ENCODE data around the gene GTF2F1.
"Not testable (repeated sequence)": the region's sequence is repeated elsewhere in the genome, so short reads cannot be mapped to it uniquely, and the experiment has no call there.

GTF2F1 gene

DNA sequence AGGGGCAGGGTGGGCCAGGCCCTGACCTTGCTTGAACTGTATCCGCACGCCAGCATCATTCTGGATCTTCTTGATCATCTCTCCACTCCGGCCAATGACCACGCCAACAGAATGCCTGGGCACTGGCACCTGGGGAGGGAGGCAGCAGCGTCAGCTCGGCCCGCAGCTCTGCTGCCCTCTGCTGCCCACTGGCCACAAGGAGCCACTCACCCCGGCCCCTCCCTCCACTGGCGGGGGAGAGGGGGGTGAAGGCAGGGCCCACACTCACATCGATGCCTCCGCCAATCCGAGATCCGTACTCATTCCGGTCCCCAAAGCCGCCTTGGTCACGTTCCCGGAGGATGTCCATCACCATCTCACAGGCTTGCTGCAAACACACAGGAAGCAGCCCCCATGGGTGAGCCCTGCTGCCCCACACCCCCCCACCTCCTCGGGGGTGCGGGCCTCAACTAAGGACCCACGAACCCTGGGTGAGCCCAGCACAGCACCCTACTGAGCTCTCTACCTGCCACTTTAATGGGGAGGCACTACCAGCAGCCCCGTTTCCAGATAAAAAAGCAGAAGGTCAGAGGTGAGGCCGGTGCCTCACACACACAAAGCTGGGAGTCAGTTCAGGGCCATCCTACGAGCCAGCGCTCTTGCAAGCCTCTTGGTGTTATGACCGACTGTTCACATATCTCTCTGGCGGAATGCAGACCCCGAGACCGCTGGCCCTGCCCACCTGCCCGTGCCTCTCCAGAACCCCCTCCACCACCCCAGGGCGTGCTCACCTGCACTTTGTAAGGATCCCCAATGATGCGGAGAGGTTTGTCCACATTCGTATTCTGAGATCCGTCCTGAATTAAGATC, 25.0 kb upstream of the GTF2F1 start:
- DNase-seq (ENCODE audit: low spot score) = no peak

DNA sequence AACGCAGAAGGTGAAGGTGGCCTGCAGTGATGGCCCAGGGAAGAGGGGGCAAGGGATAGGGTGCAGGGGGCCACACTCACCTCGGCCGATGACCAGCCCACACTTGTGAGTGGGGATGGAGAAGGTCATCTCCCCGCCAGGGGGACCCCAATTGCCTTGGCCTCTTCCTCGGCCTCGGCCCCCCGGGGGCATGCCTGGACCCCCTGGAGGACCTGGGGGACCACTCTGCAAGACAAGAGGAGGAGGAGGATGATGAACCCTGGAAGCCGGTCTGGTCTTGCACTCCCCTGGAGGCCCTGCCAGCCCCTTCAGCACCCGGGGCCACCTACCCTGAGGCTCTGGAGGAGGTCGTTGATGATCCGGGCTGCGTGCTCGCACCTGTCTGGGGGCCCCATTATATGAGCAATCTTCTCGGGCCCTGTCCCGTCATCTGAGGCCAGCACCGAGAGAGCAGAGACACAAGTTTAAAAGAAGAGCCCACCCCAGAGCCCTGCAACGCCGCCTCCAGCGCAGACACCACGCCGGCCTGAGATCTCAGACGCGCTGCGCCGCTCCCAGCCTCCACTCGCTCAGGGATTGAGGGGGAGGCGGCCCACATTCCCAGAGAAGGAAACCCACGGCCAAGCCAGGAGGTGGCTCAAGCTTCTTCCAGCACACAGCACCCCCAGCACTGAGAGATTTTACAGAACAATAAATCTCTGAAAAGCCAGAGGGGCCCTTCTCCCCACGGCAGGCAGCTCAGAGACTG, 23.9 kb upstream of the GTF2F1 start:
- DNase-seq (ENCODE audit: low spot score) = no peak

- no peak for DNase-seq (ENCODE audit: low spot score)
Observed at GRCh38 chr19:6415591-6416190, 22.7 kb upstream of the GTF2F1 start.

DNA sequence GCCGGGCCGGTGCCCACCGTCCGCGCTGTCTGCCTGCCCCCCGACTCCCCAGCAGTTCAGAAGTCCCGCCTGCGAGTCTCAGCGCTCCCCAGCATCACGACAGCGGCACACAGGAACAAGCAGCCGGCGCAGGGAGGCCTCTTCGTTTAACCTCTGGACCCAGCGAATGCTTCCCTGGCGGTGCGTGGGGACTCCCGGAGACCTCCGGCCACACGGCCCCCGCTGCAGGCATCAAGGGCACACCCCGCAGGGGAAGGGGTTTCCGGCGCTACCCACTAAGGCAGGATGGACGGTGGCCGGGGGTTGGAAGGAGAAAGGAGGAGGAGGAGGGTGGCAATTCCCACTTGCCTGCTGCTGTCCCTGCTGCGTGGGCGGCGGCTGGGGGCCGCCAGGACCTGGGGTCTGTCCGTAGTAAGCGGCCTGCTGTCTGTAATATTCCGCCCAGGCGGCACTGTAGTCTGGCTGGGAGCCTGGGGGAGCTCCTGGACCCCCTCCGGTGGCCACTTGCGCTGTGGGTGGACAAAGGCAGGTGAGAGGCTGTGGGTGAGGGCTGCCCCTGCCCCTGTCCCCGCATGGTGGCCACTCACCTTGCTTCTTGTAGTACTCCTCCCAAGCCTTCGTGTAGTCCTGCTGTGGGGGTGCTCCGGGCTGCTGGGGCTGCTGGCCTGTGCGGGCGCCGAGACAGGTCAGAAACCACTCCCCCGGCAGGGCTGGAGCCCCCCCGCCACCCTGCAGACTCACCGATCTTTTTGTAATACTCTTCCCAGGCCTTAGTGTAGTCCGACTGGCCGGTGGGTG, 22.0 kb upstream of the GTF2F1 start:
- DNase-seq (ENCODE audit: low spot score) = no peak

DNA sequence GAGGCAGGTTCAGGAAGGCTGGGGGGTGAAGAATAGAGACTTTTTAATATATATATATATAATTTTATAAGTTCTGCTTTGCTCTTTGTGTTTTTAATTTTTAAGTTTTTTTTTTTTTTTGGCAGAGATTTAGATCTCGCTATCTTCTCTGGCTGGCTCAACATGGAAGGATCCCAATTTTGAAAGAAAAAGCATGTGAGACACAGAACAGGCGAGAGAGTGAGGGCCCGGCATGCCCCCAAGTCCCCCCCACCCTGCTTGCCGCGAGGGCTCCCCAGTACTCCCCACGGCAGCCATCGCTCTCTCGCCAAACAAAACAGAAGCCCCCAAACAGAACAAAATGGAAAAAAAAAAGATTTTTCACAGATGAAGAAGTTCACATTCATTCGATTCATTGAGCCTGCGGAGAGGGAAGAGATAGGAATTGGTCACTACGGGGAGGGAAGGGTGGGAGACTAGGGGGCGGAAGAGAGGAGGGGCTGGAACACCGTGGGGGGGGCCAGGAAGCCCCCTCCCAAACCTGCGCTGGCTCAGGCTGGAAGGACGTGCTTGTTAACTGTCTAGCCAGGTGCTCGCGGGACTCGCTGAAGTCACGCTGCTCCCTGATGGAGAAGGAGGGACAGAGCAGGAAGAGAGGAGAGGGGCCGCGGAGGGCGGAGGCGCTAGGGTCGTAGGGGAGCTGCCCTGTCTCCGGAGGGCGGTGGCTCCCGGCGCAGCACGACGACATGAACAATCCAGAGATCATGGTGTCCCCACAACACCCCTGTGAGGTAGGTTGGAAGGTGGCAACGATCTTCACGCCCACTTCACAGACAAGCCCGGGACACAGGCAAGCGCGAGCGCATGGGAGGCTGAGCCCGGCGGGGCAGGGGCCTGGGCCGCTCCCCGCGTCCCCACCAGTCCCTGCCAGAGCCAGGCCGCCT, 21.0 kb upstream of the GTF2F1 start:
- no peak for DNase-seq (ENCODE audit: low spot score)

DNA sequence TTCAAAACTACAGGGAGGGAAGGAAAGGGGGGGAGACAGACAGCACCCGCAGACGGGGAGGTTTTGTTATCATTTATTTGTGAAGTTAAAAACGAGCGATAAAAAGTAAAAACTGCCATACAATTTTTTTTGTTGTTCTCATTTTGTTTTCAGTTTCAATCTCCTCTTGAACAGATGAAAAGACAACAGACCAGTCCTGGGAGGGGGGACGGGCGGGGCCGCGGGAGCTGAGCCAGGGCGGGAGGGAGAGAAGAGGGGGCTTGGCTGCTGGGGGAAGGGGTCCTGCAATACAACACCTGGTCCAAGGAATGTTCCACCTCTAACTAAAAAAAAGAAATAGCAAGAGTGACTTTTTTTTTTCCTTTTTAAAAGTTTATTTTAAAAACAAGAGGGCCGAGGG, 20.3 kb upstream of the GTF2F1 start:
- no peak for DNase-seq (ENCODE audit: low spot score)

- DNase-seq (ENCODE audit: low spot score) = peak; percentile 45
Observed at GRCh38 chr19:6412447-6413091, 19.6 kb upstream of the GTF2F1 start.

DNA sequence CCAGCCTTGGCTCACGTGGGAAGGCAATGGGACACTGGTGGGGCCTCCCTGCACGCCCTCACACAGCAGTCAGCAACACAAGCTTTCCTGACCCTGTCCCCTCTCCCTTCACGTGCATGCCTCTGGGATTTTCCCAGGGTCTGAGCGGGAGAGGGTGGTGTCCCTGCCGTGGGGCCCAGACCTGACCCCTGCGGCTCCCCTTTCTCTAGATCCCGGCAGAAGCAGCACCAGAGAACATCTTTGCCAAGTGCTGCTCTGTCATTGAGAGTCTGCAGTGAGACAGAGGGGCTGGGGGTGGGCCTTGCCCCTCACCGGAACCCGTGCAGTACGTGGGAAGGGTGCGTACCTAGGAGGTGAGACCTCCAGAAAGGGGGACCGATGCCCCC, 19.1 kb upstream of the GTF2F1 start:
- no peak for DNase-seq (ENCODE audit: low spot score)

GRCh38 chr19:6409346-6409745, 16.4 kb upstream of the GTF2F1 start:
- DNase-seq (ENCODE audit: low spot score) = no peak

DNA sequence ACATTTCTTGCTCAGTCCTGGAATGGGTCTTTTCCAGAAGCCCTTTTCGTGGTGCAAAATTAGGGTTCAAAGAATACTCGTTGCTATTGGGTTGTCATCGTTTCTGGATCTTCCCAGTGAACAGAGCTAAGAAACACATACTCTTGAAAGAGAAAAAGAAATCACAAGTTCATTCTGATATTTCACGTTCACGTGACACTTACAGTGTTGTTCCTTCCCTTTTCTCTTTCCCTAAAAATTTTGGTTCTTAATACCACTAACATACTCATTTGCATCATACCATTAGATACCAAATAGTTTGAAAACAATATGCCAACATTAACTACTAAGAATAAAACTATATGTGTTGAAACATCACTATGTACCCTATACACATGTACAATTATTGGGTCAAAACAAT, 13.4 kb upstream of the GTF2F1 start:
- DNase-seq (ENCODE audit: low spot score) = no peak

DNA sequence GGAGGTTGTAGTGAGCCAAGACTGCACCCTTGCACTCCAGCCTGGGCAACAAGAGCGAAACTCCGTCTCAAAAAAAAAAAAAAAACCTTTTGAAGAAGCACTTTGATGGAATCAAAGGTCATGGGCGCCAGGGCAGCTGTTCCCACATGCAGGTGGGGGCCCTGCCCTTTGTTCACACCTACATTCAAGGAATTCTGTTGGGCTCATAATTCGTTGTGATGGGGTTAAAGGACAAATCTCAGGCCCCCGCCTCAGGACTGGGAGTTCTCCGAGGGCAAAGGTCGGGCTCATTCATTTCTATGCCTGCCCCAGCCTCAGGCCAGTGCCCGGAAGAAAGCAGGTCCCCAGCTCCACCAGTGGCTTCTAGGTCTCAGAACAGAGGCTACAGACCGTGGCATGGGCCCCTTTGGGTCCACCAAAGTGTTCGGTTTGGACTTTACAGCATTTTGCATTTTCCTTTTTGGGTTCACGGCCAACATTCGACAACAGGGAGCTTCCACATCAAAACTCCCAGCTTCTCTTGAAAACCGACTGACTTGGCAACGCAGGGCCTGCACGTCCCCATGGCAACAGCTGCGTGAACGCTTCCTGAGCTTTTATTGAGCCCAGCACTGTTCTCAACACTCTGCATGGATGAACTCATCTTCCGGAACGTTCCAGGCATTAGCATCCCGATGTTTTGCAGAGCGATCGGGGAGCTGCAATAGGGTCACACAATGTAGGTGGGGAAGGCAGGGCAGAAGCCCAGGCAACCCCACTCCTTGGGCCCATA, 10.1 kb upstream of the GTF2F1 start:
- no peak for DNase-seq (ENCODE audit: low spot score)

GRCh38 chr19:6402058-6402457, 9.1 kb upstream of the GTF2F1 start:
- DNase-seq (ENCODE audit: low spot score) = no peak

DNA sequence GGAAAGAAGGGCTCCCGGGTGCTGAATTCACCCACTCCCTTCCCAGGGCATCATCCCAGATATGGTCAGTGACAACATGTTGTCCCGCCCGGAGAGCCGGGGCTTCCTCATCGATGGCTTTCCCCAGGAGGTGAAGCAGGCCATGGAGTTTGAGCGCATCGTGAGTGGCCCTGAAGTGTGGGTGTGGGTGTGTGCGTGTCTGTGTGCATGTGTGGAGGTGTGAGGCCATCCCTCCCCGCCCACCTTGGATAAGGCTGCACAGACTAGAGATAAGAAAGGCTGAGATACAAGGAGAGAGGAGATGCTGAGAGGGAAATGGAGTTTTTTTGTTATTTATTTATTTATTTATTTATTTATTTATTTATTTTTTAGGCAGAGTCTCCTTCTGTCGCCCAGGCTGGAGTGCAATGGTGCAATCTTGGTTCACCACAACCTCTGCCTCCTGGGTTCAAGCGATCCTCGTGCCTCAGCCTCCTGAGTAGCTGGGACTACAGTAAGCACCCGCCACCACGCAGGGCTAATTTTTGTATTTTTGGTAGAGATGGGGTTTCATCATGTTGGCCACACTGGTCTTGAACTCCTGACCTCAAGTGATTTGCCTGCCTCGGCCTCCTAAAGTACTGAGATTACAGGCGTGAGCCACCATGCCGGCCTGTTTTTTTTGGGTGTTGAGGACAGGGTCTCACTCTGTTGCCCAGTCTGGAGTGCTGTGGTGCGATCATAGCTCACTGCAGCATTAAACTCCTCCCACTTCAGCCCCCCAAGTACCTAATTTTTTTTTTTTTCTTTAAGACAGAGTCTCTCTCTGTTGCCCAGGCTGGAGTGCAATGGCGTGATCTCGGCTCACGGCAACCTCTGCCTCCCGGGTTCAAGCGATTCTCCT, 7.3 kb upstream of the GTF2F1 start:
- DNase-seq (ENCODE audit: low spot score) = not testable (repeated sequence)

GRCh38 chr19:6396305-6396704, 3.3 kb upstream of the GTF2F1 start:
- DNase-seq (ENCODE audit: low spot score) = no peak

- no peak for DNase-seq (ENCODE audit: low spot score)
Observed at GRCh38 chr19:6394831-6395230, 1.9 kb upstream of the GTF2F1 start.

- DNase-seq (ENCODE audit: low spot score) = peak; percentile 79
Observed at GRCh38 chr19:6393983-6394412, 1.0 kb upstream of the GTF2F1 start.

GRCh38 chr19:6392221-6393073, 517 bp downstream of the GTF2F1 start:
- no peak for DNase-seq (ENCODE audit: low spot score)

DNA sequence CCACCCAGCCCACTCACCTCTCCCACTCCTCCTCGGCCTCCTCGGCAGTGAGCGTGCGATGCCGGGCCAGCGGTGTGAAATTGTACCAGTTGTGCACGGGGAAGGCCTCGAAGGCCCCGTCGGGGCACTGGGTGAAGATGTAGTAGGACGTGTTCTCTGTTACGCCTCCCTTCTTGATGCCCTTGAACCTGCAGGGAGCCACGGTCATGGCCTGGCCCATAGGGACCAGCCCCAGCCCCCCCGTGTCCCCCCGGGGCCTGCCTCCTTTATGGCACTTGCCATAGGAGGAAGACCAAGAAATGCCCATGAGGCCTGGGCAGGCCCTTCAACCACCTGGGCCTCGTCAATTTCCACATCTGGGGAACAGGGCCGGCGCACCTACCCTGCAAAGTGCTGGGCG, 5.6 kb downstream of the GTF2F1 start:
- DNase-seq (ENCODE audit: low spot score) = no peak
